Measurements from ENCODE around the gene TTC17. TPM values are rescaled to one million over a fixed set of nuclear protein-coding genes. Genes with fewer than 3 reads are reported as not detected.
"Not testable (repeated sequence)": the region's sequence is repeated elsewhere in the genome, so short reads cannot be mapped to it uniquely, and the experiment has no call there.

TTC17 gene
- total RNA-seq, 2 experiments from 2014 or later: 48.7 to 51.2 TPM

DNA sequence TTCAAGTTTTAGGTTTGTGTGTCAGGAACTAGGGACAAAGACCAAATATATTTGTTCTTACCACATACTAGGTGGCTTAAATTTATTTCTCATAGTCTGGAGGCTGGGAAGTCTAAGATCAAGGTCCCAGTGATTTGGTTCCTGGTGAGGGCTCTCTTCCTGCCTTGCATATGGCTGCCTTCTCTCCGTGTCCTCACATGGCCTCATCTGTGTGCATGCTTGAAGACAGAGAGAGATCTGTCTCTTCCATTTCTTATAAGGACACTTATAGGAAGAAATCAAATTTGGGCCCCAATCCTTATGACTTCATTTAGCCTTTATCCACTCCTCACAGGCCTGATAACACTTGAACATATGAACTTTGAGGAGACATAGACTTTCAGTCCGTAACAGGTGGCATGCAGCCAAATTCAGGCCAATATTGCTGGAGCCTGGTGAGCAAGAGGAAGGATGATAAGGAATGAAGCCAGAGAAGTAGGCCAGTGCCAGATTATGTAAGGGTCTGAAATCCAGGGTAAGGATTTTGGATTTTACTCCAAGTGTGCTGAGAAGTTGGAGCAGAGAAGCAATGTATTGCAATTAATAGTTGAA lies 35.1 kb downstream of the TTC17 start:
- peaks cover 68% of the 10 kb centered on the region for H3K36me3 Mint-ChIP-seq (ENCODE audit: low read depth)
- intact Hi-C loops (cut with micrococcal nuclease): loop anchor here (10.0 kb wide), 1 partner anchor 79 kb away; the partner anchor contains the start of gene API5
- ChIA-PET POLR2A (interaction anchor here (0.6 kb wide), 1 partner anchor 23 kb away, joined by 3 read pairs; no protein-coding TSS in a partner anchor), CTCF (no interaction called here)
- DNase-seq (no peak), ATAC-seq (no peak)
- no peaks in the 10 kb centered on the region for H3K9me3 Mint-ChIP-seq
- H3K27ac Mint-ChIP-seq: peak overlapping the region; percentile 11
- H3K4me3 Mint-ChIP-seq: no peak overlapping the region
- TF ChIP-seq, protein P1, sequence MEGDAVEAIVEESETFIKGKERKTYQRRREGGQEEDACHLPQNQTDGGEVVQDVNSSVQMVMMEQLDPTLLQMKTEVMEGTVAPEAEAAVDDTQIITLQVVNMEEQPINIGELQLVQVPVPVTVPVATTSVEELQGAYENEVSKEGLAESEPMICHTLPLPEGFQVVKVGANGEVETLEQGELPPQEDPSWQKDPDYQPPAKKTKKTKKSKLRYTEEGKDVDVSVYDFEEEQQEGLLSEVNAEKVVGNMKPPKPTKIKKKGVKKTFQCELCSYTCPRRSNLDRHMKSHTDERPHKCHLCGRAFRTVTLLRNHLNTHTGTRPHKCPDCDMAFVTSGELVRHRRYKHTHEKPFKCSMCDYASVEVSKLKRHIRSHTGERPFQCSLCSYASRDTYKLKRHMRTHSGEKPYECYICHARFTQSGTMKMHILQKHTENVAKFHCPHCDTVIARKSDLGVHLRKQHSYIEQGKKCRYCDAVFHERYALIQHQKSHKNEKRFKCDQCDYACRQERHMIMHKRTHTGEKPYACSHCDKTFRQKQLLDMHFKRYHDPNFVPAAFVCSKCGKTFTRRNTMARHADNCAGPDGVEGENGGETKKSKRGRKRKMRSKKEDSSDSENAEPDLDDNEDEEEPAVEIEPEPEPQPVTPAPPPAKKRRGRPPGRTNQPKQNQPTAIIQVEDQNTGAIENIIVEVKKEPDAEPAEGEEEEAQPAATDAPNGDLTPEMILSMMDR (IDR thresholded peaks at IDR 0.05): no peak
- H3K27me3 Mint-ChIP-seq: no peaks in the 10 kb centered on the region
- H3K4me1 Mint-ChIP-seq (ENCODE audit: low read depth): peaks cover 40% of the 10 kb centered on the region

DNA sequence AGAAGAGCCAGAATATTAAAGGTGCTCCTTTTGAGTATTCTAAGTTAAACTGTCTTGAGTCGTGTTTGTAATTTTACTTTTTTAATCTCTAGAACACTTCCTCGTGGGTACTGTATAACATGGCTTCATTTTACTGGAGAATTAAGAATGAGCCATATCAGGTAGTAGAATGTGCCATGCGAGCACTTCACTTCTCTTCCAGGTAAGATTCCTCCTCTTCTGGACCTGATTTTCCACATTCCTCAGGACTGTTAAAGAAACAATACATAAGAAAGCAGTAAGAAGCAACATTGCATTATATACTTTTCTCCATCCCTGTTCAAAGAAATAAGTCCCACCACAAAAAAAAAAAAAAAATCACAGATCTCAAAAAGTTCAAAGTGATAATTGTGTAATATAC lies 37.9 kb downstream of the TTC17 start:
- Mint-ChIP-seq H3K27me3 (no peaks in the 10 kb centered on the region), H3K4me3 (no peak overlapping the region), H3K27ac (peak overlapping the region; percentile 29), H3K9me3 (no peaks in the 10 kb centered on the region), H3K36me3 (ENCODE audit: low read depth) (peaks cover 67% of the 10 kb centered on the region), H3K4me1 (ENCODE audit: low read depth) (peaks cover 50% of the 10 kb centered on the region)
- ChIA-PET CTCF (interaction anchor here (1.6 kb wide), 1 partner anchor 10 kb away, joined by 4 read pairs; no protein-coding TSS in a partner anchor), POLR2A (no interaction called here)
- TF ChIP-seq, protein P1 (IDR thresholded peaks at IDR 0.05): no peak
- intact Hi-C loops (cut with micrococcal nuclease): loop anchor here (10.0 kb wide), 1 partner anchor 82 kb away; the partner anchor contains the start of gene API5
- DNase-seq (no peak), ATAC-seq (no peak)

DNA sequence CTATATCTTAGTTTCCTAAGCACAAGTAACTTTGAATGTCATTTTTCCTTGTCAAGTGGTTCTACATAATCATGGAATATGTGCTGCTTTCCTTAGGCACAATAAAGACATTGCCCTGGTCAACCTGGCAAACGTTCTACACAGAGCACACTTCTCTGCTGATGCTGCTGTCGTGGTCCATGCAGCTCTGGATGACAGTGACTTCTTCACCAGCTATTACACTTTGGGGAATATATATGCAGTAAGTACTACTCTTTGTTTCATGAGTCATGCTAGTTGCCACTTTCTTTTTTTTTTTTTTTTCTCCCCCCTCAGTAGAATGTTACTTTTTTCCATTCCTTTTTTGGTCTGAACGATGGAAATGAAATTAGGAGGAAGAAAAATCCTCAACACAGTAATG lies 38.5 kb downstream of the TTC17 start:
- Mint-ChIP-seq H3K9me3 (no peaks in the 10 kb centered on the region), H3K4me3 (no peak overlapping the region), H3K36me3 (ENCODE audit: low read depth) (peaks cover 68% of the 10 kb centered on the region), H3K27me3 (no peaks in the 10 kb centered on the region), H3K27ac (peak overlapping the region; percentile 29), H3K4me1 (ENCODE audit: low read depth) (peaks cover 50% of the 10 kb centered on the region)
- ATAC-seq (peak; percentile 70), DNase-seq (peak; percentile 19)
- CTCF ChIA-PET: no interaction called here
- intact Hi-C loops (cut with micrococcal nuclease): loop anchor here (10.0 kb wide), 1 partner anchor 82 kb away; the partner anchor contains the start of gene API5
- TF ChIP-seq, protein P1 (IDR thresholded peaks at IDR 0.05): no peak
- POLR2A ChIA-PET: no interaction called here

DNA sequence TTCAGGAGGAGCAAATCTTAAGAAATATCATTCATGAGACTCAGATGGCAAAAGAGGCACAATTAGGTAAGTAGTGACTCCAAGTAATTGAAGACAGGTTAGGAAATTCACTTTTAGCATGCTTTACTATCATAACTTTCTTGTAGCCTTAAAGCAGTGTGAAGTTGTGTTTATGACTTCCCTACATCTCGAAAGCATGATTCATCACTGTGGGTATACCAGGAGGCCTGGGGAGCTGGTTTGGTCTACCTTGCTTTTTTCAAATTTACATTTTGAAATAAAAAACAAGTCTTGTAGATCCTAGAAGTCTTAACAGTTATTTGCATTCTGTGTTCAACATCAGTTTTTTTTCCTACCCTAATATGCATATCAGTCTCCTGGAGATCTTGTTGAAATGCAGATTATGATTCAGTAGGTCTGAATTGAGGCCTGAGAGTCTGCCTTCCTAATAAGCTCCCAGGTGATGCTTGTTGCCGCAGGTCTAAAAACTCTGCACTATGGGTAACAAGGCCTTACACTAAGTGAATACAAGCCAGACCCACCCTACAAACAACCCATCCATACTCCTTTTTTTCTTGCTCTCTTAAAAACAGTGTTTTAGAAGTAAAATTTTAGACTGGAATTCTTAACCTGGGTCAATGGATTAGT lies 41.4 kb downstream of the TTC17 start:
- H3K36me3 Mint-ChIP-seq (ENCODE audit: low read depth): peaks cover 64% of the 10 kb centered on the region
- H3K4me3 Mint-ChIP-seq: no peak overlapping the region
- peak; percentile 49 for DNase-seq
- H3K4me1 Mint-ChIP-seq (ENCODE audit: low read depth): peaks cover 55% of the 10 kb centered on the region
- no peaks in the 10 kb centered on the region for H3K27me3 Mint-ChIP-seq
- ATAC-seq: no peak
- POLR2A ChIA-PET: no interaction called here
- peak overlapping the region; percentile 40 for H3K27ac Mint-ChIP-seq
- CTCF ChIA-PET: no interaction called here
- H3K9me3 Mint-ChIP-seq: no peaks in the 10 kb centered on the region
- intact Hi-C loops (cut with micrococcal nuclease): loop anchor here (10.0 kb wide), 1 partner anchor 85 kb away; the partner anchor contains the start of gene API5
- TF ChIP-seq, protein P1 (IDR thresholded peaks at IDR 0.05): no peak

DNA sequence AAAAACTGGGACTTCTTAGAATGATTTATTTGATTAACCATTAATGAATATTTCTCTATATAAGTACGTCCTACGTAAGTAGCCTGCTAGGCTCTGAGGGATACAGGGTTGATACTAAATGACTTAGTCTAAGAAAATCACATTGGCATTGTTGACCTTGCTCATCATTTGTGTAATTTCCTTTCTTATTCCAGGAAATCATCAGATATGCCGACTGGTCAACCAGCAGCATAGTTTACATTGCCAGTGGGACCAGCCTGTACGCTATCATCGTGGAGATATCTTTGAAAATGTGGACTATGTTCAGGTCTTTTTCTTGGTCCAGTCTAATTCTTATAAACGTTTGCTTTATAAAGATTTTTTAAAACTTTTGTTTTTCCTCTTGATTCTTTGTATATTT lies 42.5 kb downstream of the TTC17 start:
- H3K36me3 Mint-ChIP-seq (ENCODE audit: low read depth): peaks cover 64% of the 10 kb centered on the region
- H3K27ac Mint-ChIP-seq: no peak overlapping the region
- POLR2A ChIA-PET: no interaction called here
- H3K9me3 Mint-ChIP-seq: no peaks in the 10 kb centered on the region
- no peaks in the 10 kb centered on the region for H3K27me3 Mint-ChIP-seq
- TF ChIP-seq, protein P1 (IDR thresholded peaks at IDR 0.05): no peak
- CTCF ChIA-PET: interaction anchor here (1.4 kb wide), 1 partner anchor 89 kb away, joined by 3 read pairs; the partner anchor contains the start of gene API5
- H3K4me3 Mint-ChIP-seq: no peak overlapping the region
- intact Hi-C loops (cut with micrococcal nuclease): no loop called here
- no peak for DNase-seq
- peaks cover 51% of the 10 kb centered on the region for H3K4me1 Mint-ChIP-seq (ENCODE audit: low read depth)
- ATAC-seq: no peak

DNA sequence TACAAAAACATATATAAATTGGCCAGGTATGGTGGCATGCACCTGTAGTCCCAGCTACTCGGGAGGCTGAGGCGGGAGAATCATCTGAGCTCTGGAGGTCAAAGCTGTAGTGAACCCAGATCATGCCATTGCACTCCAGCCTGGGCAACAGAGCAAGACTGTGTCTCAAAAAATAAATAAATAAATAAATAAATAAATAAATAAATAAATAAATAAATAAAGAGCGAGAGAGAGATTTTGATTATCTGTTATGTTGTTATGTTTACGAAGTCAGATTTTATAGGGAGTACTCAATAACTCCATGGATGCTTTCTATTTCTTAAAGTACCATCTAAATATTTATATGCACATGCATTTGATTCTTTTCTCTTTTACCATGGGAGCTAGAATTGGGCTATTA lies 43.1 kb downstream of the TTC17 start:
- CTCF ChIA-PET: interaction anchor here (1.4 kb wide), 1 partner anchor 90 kb away, joined by 3 read pairs; the partner anchor contains the start of gene API5
- peaks cover 61% of the 10 kb centered on the region for H3K36me3 Mint-ChIP-seq (ENCODE audit: low read depth)
- ATAC-seq; POLR2A ChIA-PET; H3K27me3 Mint-ChIP-seq; H3K9me3 Mint-ChIP-seq; DNase-seq; H3K4me3 Mint-ChIP-seq; H3K27ac Mint-ChIP-seq; intact Hi-C loops (cut with micrococcal nuclease): not testable (repeated sequence)
- H3K4me1 Mint-ChIP-seq (ENCODE audit: low read depth): peaks cover 45% of the 10 kb centered on the region

Measured in activated CD8-positive, alpha-beta T cell treated with anti-CD3 and anti-CD28 coated beads for 36 hours (primary cell).